GM18502 (cell line): ENCODE data around the gene SV2A.
"Not testable (repeated sequence)": the region's sequence is repeated elsewhere in the genome, so short reads cannot be mapped to it uniquely, and the experiment has no call there.

Source experiments
- ATAC-seq: cut with Tn5 transposase; IDR thresholded peaks from one replicate; pipeline ENCODE4 v1.9.1; 2021; ENCODE audit warnings: mild to moderate bottlenecking; ENCODE audit not compliant: unreplicated experiment, poor library complexity

SV2A gene

GRCh38 chr1:149917571-149918144, at the start of gene SV2A:
SV2A (minus strand) TSS chr1:149917844; CDS start chr1:149913840, 4,004 bp downstream.
- no peak for ATAC-seq

GRCh38 chr1:149967041-149967440, 49.4 kb upstream of the SV2A start:
- ATAC-seq: no peak

GRCh38 chr1:149966405-149966804, 48.8 kb upstream of the SV2A start:
- no peak for ATAC-seq

- no peak for ATAC-seq
Observed at GRCh38 chr1:149965440-149965839, 47.8 kb upstream of the SV2A start.

- ATAC-seq: no peak
Observed at GRCh38 chr1:149963358-149963757, 45.7 kb upstream of the SV2A start.

- no peak for ATAC-seq
Observed at GRCh38 chr1:149962736-149963135, 45.1 kb upstream of the SV2A start.

GRCh38 chr1:149962039-149962647, 44.5 kb upstream of the SV2A start:
- ATAC-seq: no peak

- not testable (repeated sequence) for ATAC-seq
Observed at GRCh38 chr1:149957548-149957947, 39.9 kb upstream of the SV2A start.

- ATAC-seq: no peak
Observed at GRCh38 chr1:149949911-149950310, 32.3 kb upstream of the SV2A start.

- ATAC-seq: no peak
Observed at GRCh38 chr1:149945206-149945605, 27.6 kb upstream of the SV2A start.

GRCh38 chr1:149942885-149943284, 25.2 kb upstream of the SV2A start:
- no peak for ATAC-seq

GRCh38 chr1:149942207-149942606, 24.6 kb upstream of the SV2A start:
- no peak for ATAC-seq

- ATAC-seq: no peak
Observed at GRCh38 chr1:149940427-149940826, 22.8 kb upstream of the SV2A start.

- ATAC-seq: not testable (repeated sequence)
Observed at GRCh38 chr1:149938668-149939003, 21.0 kb upstream of the SV2A start.

GRCh38 chr1:149937759-149938158, 20.1 kb upstream of the SV2A start:
- no peak for ATAC-seq

- ATAC-seq: no peak
Observed at GRCh38 chr1:149936992-149937705, 19.5 kb upstream of the SV2A start.

GRCh38 chr1:149936170-149936991, 18.7 kb upstream of the SV2A start, which contains the start of gene MTMR11:
MTMR11 (minus strand) TSS chr1:149936879; CDS start chr1:149936647, 232 bp downstream.
- no peak for ATAC-seq

GRCh38 chr1:149934356-149934755, 16.7 kb upstream of the SV2A start:
- no peak for ATAC-seq

- ATAC-seq: no peak
Observed at GRCh38 chr1:149933208-149933607, 15.6 kb upstream of the SV2A start.

- no peak for ATAC-seq
Observed at GRCh38 chr1:149932474-149932873, 14.8 kb upstream of the SV2A start.
